Spleen (tissue), 7 donors: Measurements from ENCODE around the gene TDP2.

Experiments
- POLR2A ChIP-seq, 3 donors: fragments of 450-650 bp; IDR thresholded peaks; one replicate each; pipeline ENCODE4 v1.5.1; 2017; ENCODE audit warnings: antibody characterized with exemption in 3 of 3, mild to moderate bottlenecking in 1 of 3
- TF ChIP-seq, protein P1 (sequence below), 11 experiments: fragments of 200-600 bp in 7 of 11; fragments of 450-650 bp in 4 of 11; sonication (generic) in 4 of 11; IDR thresholded peaks in 8 of 11; conservative IDR thresholded peaks in 3 of 11; 1 replicate in 7 of 11; 2 replicates in 4 of 11; pipeline versions ENCODE4 v1.4.0 to v1.8.0; 2016 to 2021; ENCODE audit warnings: antibody characterized with exemption in 11 of 11, inconsistent platforms in 4 of 11, mild to moderate bottlenecking in 1 of 11
- donor health status: DM: no; HTN: no; CAD: no; lungs with moderate emphysema.
- donor health status: DM: no; HTN: no; CAD: no.
- donor health status: DM: no; HTN: no; CAD: no.

DNA sequence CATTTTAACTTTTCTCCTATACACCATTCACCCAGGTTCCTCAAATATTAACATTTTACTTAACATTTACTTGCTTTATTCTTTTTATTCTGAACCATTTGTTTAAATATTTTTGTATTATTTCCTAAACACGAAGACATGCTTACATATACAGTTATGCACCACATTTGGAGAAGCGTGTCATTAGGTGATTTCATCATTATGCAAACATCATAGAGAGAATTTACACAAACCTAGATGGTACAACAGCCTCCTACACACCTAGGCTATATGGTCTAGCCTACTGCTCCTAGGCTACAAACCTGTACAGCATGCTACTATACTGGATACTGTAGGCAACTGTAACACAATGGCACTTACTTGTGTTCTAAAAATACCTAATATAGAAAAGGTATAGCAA is 6.6 kb downstream of the TDP2 start:
- TF ChIP-seq, protein P1, sequence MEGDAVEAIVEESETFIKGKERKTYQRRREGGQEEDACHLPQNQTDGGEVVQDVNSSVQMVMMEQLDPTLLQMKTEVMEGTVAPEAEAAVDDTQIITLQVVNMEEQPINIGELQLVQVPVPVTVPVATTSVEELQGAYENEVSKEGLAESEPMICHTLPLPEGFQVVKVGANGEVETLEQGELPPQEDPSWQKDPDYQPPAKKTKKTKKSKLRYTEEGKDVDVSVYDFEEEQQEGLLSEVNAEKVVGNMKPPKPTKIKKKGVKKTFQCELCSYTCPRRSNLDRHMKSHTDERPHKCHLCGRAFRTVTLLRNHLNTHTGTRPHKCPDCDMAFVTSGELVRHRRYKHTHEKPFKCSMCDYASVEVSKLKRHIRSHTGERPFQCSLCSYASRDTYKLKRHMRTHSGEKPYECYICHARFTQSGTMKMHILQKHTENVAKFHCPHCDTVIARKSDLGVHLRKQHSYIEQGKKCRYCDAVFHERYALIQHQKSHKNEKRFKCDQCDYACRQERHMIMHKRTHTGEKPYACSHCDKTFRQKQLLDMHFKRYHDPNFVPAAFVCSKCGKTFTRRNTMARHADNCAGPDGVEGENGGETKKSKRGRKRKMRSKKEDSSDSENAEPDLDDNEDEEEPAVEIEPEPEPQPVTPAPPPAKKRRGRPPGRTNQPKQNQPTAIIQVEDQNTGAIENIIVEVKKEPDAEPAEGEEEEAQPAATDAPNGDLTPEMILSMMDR (IDR thresholded peaks at IDR 0.05 in 8 of 11, conservative IDR thresholded peaks at IDR 0.05 in 3 of 11), result no peak
- no peak for TF ChIP-seq POLR2A (IDR thresholded peaks at IDR 0.05)
